HepG2 (cell line): ENCODE data around the gene VKORC1. TPM values are rescaled to one million over a fixed set of nuclear protein-coding genes. Genes with fewer than 3 reads are reported as not detected.

ENCODE experiments used
- AGO1 ChIP-seq: fragments of 200-400 bp; formaldehyde crosslinking; IDR thresholded peaks from 2 replicates; pipeline ENCODE4 v1.6.1; 2017; ENCODE audit warnings: mild to moderate bottlenecking, low read depth, low read length, moderate library complexity; ENCODE audit not compliant: poor library complexity, severe bottlenecking
- MED13 ChIP-seq: sonication (generic); formaldehyde crosslinking; IDR thresholded peaks from 2 replicates; pipeline ENCODE4 v1.5.0; 2020; ENCODE audit warnings: missing genetic modification reagents
- MLXIP ChIP-seq: sonication (generic); formaldehyde crosslinking; IDR thresholded peaks from 2 replicates; pipeline ENCODE4 v1.9.0; 2021; ENCODE audit warnings: missing genetic modification reagents, borderline replicate concordance
- NCOA2 ChIP-seq: sonication (generic); formaldehyde crosslinking; IDR thresholded peaks from 2 replicates; pipeline ENCODE4 v1.8.0; 2022; ENCODE audit warnings: inconsistent platforms
- TCF12 ChIP-seq, 2 experiments: fragments of 450-650 bp in 1 of 2; sonication (generic) in 1 of 2; formaldehyde crosslinking in 1 of 2; IDR thresholded peaks; 2 replicates each; pipeline versions ENCODE4 v1.6.1 to v1.8.0; 2017 to 2022; ENCODE audit warnings: antibody characterized with exemption in 1 of 2, mild to moderate bottlenecking in 1 of 2, missing genetic modification reagents in 1 of 2, moderate library complexity in 1 of 2
- THAP8 ChIP-seq: sonication (generic); formaldehyde crosslinking; IDR thresholded peaks from 2 replicates; pipeline ENCODE4 v1.5.1; 2020; ENCODE audit warnings: missing genetic modification reagents, mild to moderate bottlenecking, borderline replicate concordance
- ZFP62 ChIP-seq: sonication (generic); formaldehyde crosslinking; IDR thresholded peaks from 2 replicates; pipeline ENCODE4 v1.4.0; 2020; ENCODE audit warnings: missing genetic modification reagents
- ZNF138 ChIP-seq: sonication (generic); formaldehyde crosslinking; IDR thresholded peaks from 2 replicates; pipeline ENCODE4 v1.5.0; 2020; ENCODE audit warnings: mild to moderate bottlenecking, low read depth, missing genetic modification reagents
- ZNF264 ChIP-seq: sonication (generic); formaldehyde crosslinking; IDR thresholded peaks from 2 replicates; pipeline ENCODE4 v1.4.0; 2020; ENCODE audit warnings: missing genetic modification reagents
- ZNF317 ChIP-seq: sonication (generic); formaldehyde crosslinking; IDR thresholded peaks from 2 replicates; pipeline ENCODE4 v1.5.0; 2020; ENCODE audit warnings: mild to moderate bottlenecking, missing genetic modification reagents
- ZNF335 ChIP-seq: sonication (generic); formaldehyde crosslinking; IDR thresholded peaks from 2 replicates; pipeline ENCODE4 v1.4.0; 2020; ENCODE audit warnings: missing genetic modification reagents
- ZNF33A ChIP-seq: sonication (generic); formaldehyde crosslinking; IDR thresholded peaks from 2 replicates; pipeline ENCODE4 v1.5.1; 2020; ENCODE audit warnings: missing genetic modification reagents, mild to moderate bottlenecking, moderate library complexity, borderline replicate concordance
- ZNF460 ChIP-seq: sonication (generic); formaldehyde crosslinking; IDR thresholded peaks from 2 replicates; pipeline ENCODE4 v1.5.1; 2020; ENCODE audit warnings: missing genetic modification reagents, mild to moderate bottlenecking, borderline replicate concordance
- ZNF510 ChIP-seq: sonication (generic); formaldehyde crosslinking; IDR thresholded peaks from 2 replicates; pipeline ENCODE4 v1.4.0; 2020; ENCODE audit warnings: low read depth, mild to moderate bottlenecking, missing genetic modification reagents
- ZNF557 ChIP-seq: sonication (generic); formaldehyde crosslinking; IDR thresholded peaks from 2 replicates; pipeline ENCODE4 v1.4.0; 2020; ENCODE audit warnings: missing genetic modification reagents
- ZNF574 ChIP-seq: sonication (generic); formaldehyde crosslinking; IDR thresholded peaks from 2 replicates; pipeline ENCODE4 v1.4.0; 2020; ENCODE audit warnings: missing genetic modification reagents
- ZNF629 ChIP-seq: sonication (generic); formaldehyde crosslinking; conservative IDR thresholded peaks from 2 replicates; pipeline ENCODE4 v1.5.0; 2020; ENCODE audit warnings: missing genetic modification reagents
- ZSCAN12 ChIP-seq: sonication (generic); formaldehyde crosslinking; IDR thresholded peaks from 2 replicates; pipeline ENCODE4 v1.9.0; 2021; ENCODE audit warnings: mild to moderate bottlenecking, missing genetic modification reagents
- ZSCAN22 ChIP-seq: sonication (generic); formaldehyde crosslinking; IDR thresholded peaks from 2 replicates; pipeline ENCODE4 v1.4.0; 2020; ENCODE audit warnings: mild to moderate bottlenecking, missing genetic modification reagents
- ZSCAN9 ChIP-seq: IDR thresholded peaks from 2 replicates; pipeline ENCODE4 v1.6.1; 2016; ENCODE audit warnings: borderline replicate concordance
- polyA plus RNA-seq, 8 experiments: library from polyadenylated mRNA; depleted of rRNA in 3 of 8; stranded (reverse) in 7 of 8; unstranded in 1 of 8; fragments of >200 nt; fragmentation: Illumina TruSeq in 4 of 8; extraction: Trizol in 4 of 8; gene quantifications; 2 replicates each; pipeline versions ENCODE4 v1.2.1 to v1.2.3, GENCODE V29; 2011 to 2016; ENCODE audit warnings: low read depth in 4 of 8, missing spikeins in 1 of 8, mixed read lengths in 1 of 8; ENCODE audit not compliant: insufficient read depth in 1 of 8
- total RNA-seq, 5 experiments: library from RNA; depleted of rRNA; stranded (reverse); fragments of >200 nt; fragmentation: Illumina TruSeq; extraction: Trizol; gene quantifications; 2 replicates each; pipeline ENCODE4 v1.2.3, GENCODE V29; 2016; ENCODE audit warnings: low read depth in 1 of 5

Gene VKORC1
- total and polyA plus RNA-seq, 2 of the 13 experiments (the other 11 are each of a cell fraction or from before 2014, with no cell fraction given) = 141 to 615 TPM

- TF ChIP-seq AGO1 = no peak
- no peak for TF ChIP-seq ZNF557 (CRISPR knock-in tag)
- no peak for TF ChIP-seq ZNF510 (CRISPR knock-in tag)
- TF ChIP-seq NCOA2 = no peak
- TF ChIP-seq ZNF33A = no peak
- no peak for TF ChIP-seq MED13
- TF ChIP-seq ZNF574 (CRISPR knock-in tag) = no peak
- 0 out of 2 replicates have a peak, but pooled peaks have one; percentile 15 for TF ChIP-seq ZSCAN22 (CRISPR knock-in tag)
- peak; percentile 45 for TF ChIP-seq ZNF629 (CRISPR knock-in tag)
- TF ChIP-seq ZNF138 (CRISPR knock-in tag) = no peak
- no peak for TF ChIP-seq TCF12 (IDR thresholded peaks at IDR 0.05)
- TF ChIP-seq TCF12 (CRISPR knock-in tag; IDR thresholded peaks at IDR 0.05) = 0 out of 2 replicates have a peak, but pooled peaks have one; percentile 4
- no peak for TF ChIP-seq ZSCAN9 (CRISPR knock-in tag)
- TF ChIP-seq MLXIP = no peak
- no peak for TF ChIP-seq ZNF264 (CRISPR knock-in tag)
- TF ChIP-seq ZNF335 (CRISPR knock-in tag) = no peak
- TF ChIP-seq ZSCAN12 = no peak
- no peak for TF ChIP-seq ZNF460
- TF ChIP-seq ZNF317 (CRISPR knock-in tag) = no peak
- TF ChIP-seq ZFP62 (CRISPR knock-in tag) = no peak
- no peak for TF ChIP-seq THAP8 (CRISPR knock-in tag)
These were observed 23.9 kb upstream of the VKORC1 start (continued) for GRCh38 chr16:31118223-31119155.
